Measurements from ENCODE around the gene ADAMTS2. TPM values are rescaled to one million over a fixed set of nuclear protein-coding genes. Genes with fewer than 3 reads are reported as not detected.
"Not testable (repeated sequence)": the region's sequence is repeated elsewhere in the genome, so short reads cannot be mapped to it uniquely, and the experiment has no call there.

ADAMTS2 gene
- total and polyA plus RNA-seq, 4 experiments from 2014 or later, result 0.07 TPM; not detected in 3

DNA sequence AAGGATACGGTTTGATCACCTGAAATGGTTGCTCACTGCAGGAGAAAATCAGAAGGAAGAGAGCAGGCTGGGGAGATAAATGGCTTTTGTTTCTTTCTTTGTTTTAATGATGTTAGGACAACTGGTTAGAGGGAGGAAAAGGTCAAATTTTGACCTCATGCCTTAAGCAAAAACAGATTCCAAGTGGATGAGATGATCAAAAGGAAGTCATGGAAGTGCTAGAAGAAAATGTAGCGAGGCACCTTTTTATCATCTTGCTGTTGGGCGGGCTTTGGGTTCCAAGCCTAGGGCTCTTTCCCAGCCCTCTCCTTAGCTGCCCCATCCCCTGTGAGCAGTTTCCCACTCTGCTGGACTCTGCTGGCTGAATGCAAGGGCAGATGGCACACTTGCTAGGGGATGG is 127.9 kb downstream of the ADAMTS2 start:
- H3K27me3 ChIP-seq (ENCODE audit: insufficient read depth, low read length), result no peaks in the 10 kb centered on the region

DNA sequence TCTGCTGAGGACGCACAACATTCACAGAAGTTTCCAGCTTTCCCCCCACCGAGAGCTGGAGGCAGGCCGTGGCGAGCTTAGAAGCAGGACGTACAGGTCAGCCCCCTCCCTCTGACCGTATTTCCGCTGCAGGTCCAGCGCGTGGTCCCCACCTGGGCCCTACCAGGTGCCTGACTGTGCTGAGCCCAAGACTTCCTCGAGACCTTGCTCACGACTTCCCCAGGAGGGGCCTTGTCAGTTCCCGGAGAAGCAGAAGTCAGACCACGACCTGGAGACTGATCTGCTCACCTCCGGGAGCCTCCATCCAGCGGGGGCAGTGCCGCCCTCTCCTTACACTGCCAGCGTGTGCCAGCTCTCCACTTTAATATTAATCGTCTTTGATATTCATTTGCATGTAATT is 128.9 kb downstream of the ADAMTS2 start:
- H3K4me3 Mint-ChIP-seq; intact Hi-C loops (cut with micrococcal nuclease); H3K4me3 ChIP-seq (ENCODE audit: low read length in 2 of 2); H3K27me3 ChIP-seq (ENCODE audit: insufficient read depth, low read length); H3K36me3 ChIP-seq (ENCODE audit: insufficient read depth, low read length); H3K36me3 Mint-ChIP-seq; DNase-seq; CTCF ChIA-PET (ENCODE audit: partially characterized antibody); H3K4me1 Mint-ChIP-seq; H3K27me3 Mint-ChIP-seq; H3K9me3 Mint-ChIP-seq; H3K9me3 ChIP-seq (ENCODE audit: control insufficient read depth in 1 of 2, low read length in 2 of 2); H3K4me1 ChIP-seq (ENCODE audit: insufficient read depth, low read length); H3K27ac ChIP-seq (ENCODE audit: low read depth, low read length); POLR2A ChIA-PET (ENCODE audit: partially characterized antibody); H3K27ac Mint-ChIP-seq: not testable (repeated sequence)

More for the DNA sequence above, 127.9 kb downstream of the ADAMTS2 start:
- Mint-ChIP-seq H3K4me1 (no peaks in the 10 kb centered on the region), H3K4me3 (no peak overlapping the region), H3K9me3 (peaks cover 0 to 1% (median 0%) of the 10 kb centered on the region in 8 donors), H3K36me3 (no peaks in the 10 kb centered on the region), H3K27me3 (peaks cover 0 to 5% of the 10 kb centered on the region in 2 donors), H3K27ac (no peak overlapping the region)
- DNase-seq, result no peak
- no peaks in the 10 kb centered on the region for H3K9me3 ChIP-seq (ENCODE audit: control insufficient read depth in 1 of 2, low read length in 2 of 2)
- intact Hi-C loops (cut with micrococcal nuclease), result no loop called here
- CTCF ChIA-PET (ENCODE audit: partially characterized antibody), result no interaction called here
- POLR2A ChIA-PET (ENCODE audit: partially characterized antibody), result no interaction called here
- H3K36me3 ChIP-seq (ENCODE audit: insufficient read depth, low read length), result no peaks in the 10 kb centered on the region
- no peaks in the 10 kb centered on the region for H3K4me1 ChIP-seq (ENCODE audit: insufficient read depth, low read length)
- H3K27ac ChIP-seq (ENCODE audit: low read depth, low read length), result no peak overlapping the region
- no peak overlapping the region for H3K4me3 ChIP-seq (ENCODE audit: low read length in 2 of 2)

DNA sequence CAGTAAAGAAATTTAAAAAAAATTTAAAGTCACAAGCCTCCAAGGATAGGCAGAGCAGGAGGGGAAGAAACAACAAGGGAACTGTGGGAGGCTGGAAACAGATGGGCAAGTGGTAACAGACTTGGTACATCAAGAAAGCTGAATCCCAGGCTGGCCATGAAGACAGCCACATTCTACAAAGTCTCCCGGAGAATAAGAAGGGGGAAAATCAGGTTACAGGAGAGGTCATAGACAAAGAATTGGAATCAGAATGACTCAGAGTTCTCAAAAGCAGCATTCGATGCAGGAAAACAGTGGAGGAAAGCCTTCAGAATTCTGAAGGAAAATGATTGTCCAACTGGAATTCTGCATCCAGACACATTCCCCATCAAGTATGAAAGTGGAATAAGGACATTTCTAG is 129.7 kb downstream of the ADAMTS2 start:
- Mint-ChIP-seq H3K36me3 (no peaks in the 10 kb centered on the region), H3K9me3 (peaks cover 0 to 1% (median 0%) of the 10 kb centered on the region in 8 donors), H3K4me1 (no peaks in the 10 kb centered on the region), H3K27ac (no peak overlapping the region), H3K27me3 (peaks cover 1 to 5% of the 10 kb centered on the region in 2 donors), H3K4me3 (no peak overlapping the region)
- Histone ChIP-seq H3K27ac (ENCODE audit: low read depth, low read length) (no peak overlapping the region), H3K27me3 (ENCODE audit: insufficient read depth, low read length) (no peaks in the 10 kb centered on the region), H3K9me3 (ENCODE audit: control insufficient read depth in 1 of 2, low read length in 2 of 2) (no peaks in the 10 kb centered on the region), H3K36me3 (ENCODE audit: insufficient read depth, low read length) (no peaks in the 10 kb centered on the region), H3K4me1 (ENCODE audit: insufficient read depth, low read length) (no peaks in the 10 kb centered on the region), H3K4me3 (ENCODE audit: low read length in 2 of 2) (no peak overlapping the region)
- intact Hi-C loops (cut with micrococcal nuclease), result no loop called here
- POLR2A ChIA-PET (ENCODE audit: partially characterized antibody), result no interaction called here
- CTCF ChIA-PET (ENCODE audit: partially characterized antibody), result no interaction called here
- no peak for DNase-seq

DNA sequence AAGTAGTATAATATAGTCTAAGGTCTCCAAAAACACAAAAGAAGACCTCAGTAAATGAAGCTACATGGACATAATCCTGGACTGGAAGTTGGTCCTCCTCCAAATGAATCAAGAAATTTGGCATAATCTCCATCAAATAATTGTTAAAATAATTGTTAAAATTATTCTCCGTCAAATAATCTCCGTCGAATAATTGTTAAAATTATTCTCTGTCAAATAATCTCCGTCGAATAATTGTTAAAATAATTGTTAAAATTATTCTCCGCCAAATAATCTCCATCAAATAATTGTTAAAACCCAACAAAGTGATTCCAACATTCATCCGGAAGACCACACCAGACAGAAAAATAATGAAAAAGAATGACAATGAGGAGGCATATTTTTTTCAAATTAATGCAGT is 130.6 kb downstream of the ADAMTS2 start:
- H3K27me3 Mint-ChIP-seq, result peaks cover 1 to 5% of the 10 kb centered on the region in 2 donors
- Histone ChIP-seq H3K9me3 (ENCODE audit: control insufficient read depth in 1 of 2, low read length in 2 of 2) (no peaks in the 10 kb centered on the region), H3K36me3 (ENCODE audit: insufficient read depth, low read length) (no peaks in the 10 kb centered on the region), H3K27ac (ENCODE audit: low read depth, low read length) (no peak overlapping the region), H3K4me3 (ENCODE audit: low read length in 2 of 2) (no peak overlapping the region), H3K27me3 (ENCODE audit: insufficient read depth, low read length) (no peaks in the 10 kb centered on the region), H3K4me1 (ENCODE audit: insufficient read depth, low read length) (no peaks in the 10 kb centered on the region)
- H3K9me3 Mint-ChIP-seq, result peaks cover 0 to 1% (median 0%) of the 10 kb centered on the region in 8 donors
- no peak overlapping the region for H3K27ac Mint-ChIP-seq
- DNase-seq, result no peak
- no peaks in the 10 kb centered on the region for H3K36me3 Mint-ChIP-seq
- CTCF ChIA-PET (ENCODE audit: partially characterized antibody), result no interaction called here
- POLR2A ChIA-PET (ENCODE audit: partially characterized antibody), result no interaction called here
- intact Hi-C loops (cut with micrococcal nuclease), result no loop called here
- no peak overlapping the region for H3K4me3 Mint-ChIP-seq
- no peaks in the 10 kb centered on the region for H3K4me1 Mint-ChIP-seq

DNA sequence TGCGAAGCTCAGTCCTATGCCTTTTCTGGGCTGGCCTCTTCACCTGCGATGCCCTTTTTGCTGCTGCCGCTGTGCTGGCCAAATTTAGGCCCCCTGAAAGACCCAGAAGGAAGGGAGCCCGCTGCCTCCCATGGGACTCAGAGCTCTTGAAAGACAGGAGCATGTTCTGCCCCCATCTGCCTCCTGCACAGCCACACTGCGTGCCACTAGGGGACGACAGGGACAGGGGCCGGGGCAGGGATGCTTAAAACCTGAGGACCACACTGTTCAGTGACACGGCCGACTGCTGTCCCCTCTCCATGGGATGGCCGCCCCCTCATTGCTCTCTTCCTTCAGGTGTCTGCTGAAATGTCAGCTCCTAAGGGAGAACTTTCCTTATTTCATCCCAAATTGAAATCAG is 132.4 kb downstream of the ADAMTS2 start:
- no peaks in the 10 kb centered on the region for H3K27me3 ChIP-seq (ENCODE audit: insufficient read depth, low read length)
- intact Hi-C loops (cut with micrococcal nuclease), result no loop called here
- H3K36me3 Mint-ChIP-seq, result no peaks in the 10 kb centered on the region
- H3K27ac Mint-ChIP-seq, result no peak overlapping the region
- no peak overlapping the region for H3K4me3 ChIP-seq (ENCODE audit: low read length in 2 of 2)
- H3K9me3 Mint-ChIP-seq, result peaks cover 0 to 1% (median 0%) of the 10 kb centered on the region in 8 donors
- H3K4me1 ChIP-seq (ENCODE audit: insufficient read depth, low read length), result no peaks in the 10 kb centered on the region
- H3K4me1 Mint-ChIP-seq, result no peaks in the 10 kb centered on the region
- no peak overlapping the region for H3K4me3 Mint-ChIP-seq
- peaks cover 1 to 2% of the 10 kb centered on the region in 2 donors for H3K27me3 Mint-ChIP-seq
- no peak for DNase-seq
- H3K36me3 ChIP-seq (ENCODE audit: insufficient read depth, low read length), result no peaks in the 10 kb centered on the region
- H3K27ac ChIP-seq (ENCODE audit: low read depth, low read length), result no peak overlapping the region
- POLR2A ChIA-PET (ENCODE audit: partially characterized antibody), result no interaction called here
- no peaks in the 10 kb centered on the region for H3K9me3 ChIP-seq (ENCODE audit: control insufficient read depth in 1 of 2, low read length in 2 of 2)
- CTCF ChIA-PET (ENCODE audit: partially characterized antibody), result no interaction called here

DNA sequence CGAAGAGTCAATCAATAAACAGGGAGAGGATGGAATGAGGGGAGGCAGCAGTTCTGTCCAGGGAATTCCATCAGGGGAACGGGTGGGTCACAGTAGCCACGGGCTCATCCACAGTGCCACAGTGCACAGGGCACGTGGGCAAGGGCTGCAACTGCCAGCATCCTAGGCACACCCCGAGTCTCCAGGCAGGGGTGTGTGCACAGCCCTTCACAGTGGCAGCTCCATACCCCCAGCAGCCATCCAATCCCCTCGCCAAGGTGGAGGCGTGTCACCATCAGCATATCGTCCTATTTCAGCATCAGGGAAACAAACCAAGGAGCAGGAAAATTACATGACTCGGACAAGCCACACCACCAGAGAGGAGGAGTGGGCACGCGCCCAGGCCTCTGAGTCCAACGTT is 133.6 kb downstream of the ADAMTS2 start:
- no peak for DNase-seq
- intact Hi-C loops (cut with micrococcal nuclease), result no loop called here
- ChIA-PET CTCF (ENCODE audit: partially characterized antibody) (no interaction called here), POLR2A (ENCODE audit: partially characterized antibody) (no interaction called here)
- Mint-ChIP-seq H3K4me3 (no peak overlapping the region), H3K36me3 (no peaks in the 10 kb centered on the region), H3K4me1 (no peaks in the 10 kb centered on the region), H3K27me3 (peaks cover 0 to 1% of the 10 kb centered on the region in 2 donors), H3K9me3 (peaks cover 0 to 1% (median 0%) of the 10 kb centered on the region in 8 donors), H3K27ac (no peak overlapping the region)
- no peak overlapping the region for H3K27ac ChIP-seq (ENCODE audit: low read depth, low read length)
- H3K27me3 ChIP-seq (ENCODE audit: insufficient read depth, low read length), result no peaks in the 10 kb centered on the region
- H3K9me3 ChIP-seq (ENCODE audit: control insufficient read depth in 1 of 2, low read length in 2 of 2), result no peaks in the 10 kb centered on the region
- H3K4me3 ChIP-seq (ENCODE audit: low read length in 2 of 2), result no peak overlapping the region
- H3K4me1 ChIP-seq (ENCODE audit: insufficient read depth, low read length), result no peaks in the 10 kb centered on the region
- no peaks in the 10 kb centered on the region for H3K36me3 ChIP-seq (ENCODE audit: insufficient read depth, low read length)

DNA sequence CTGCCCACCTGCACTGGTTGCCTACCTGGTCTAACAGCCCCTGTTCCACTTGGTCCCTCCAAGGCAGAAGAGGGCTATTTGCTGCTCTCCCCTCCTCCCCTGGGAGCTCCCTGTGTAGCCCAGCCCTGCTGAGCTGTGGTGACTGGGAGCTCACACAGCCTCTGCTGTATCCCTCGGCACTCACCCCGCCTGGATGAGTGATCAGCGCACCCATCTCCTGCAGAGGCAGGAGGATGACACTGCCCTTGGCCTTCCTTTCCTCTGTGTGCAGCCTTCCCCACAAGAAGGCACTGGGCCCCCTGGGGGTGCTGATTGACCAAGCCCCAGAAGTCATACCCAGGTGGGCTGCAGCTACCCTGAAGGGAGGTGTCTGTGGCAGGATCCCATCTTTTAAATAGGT is 134.2 kb downstream of the ADAMTS2 start:
- intact Hi-C loops (cut with micrococcal nuclease), result no loop called here
- H3K4me1 Mint-ChIP-seq, result no peaks in the 10 kb centered on the region
- ChIA-PET POLR2A (ENCODE audit: partially characterized antibody) (no interaction called here), CTCF (ENCODE audit: partially characterized antibody) (interaction anchor here (1.0 kb wide), 1 partner anchor 45 kb away, joined by 3 read pairs; no protein-coding TSS in a partner anchor)
- H3K36me3 Mint-ChIP-seq, result no peaks in the 10 kb centered on the region
- Histone ChIP-seq H3K36me3 (ENCODE audit: insufficient read depth, low read length) (no peaks in the 10 kb centered on the region), H3K4me1 (ENCODE audit: insufficient read depth, low read length) (no peaks in the 10 kb centered on the region), H3K27ac (ENCODE audit: low read depth, low read length) (no peak overlapping the region), H3K4me3 (ENCODE audit: low read length in 2 of 2) (no peak overlapping the region), H3K9me3 (ENCODE audit: control insufficient read depth in 1 of 2, low read length in 2 of 2) (no peaks in the 10 kb centered on the region), H3K27me3 (ENCODE audit: insufficient read depth, low read length) (no peaks in the 10 kb centered on the region)
- no peak for DNase-seq
- peaks cover 0 to 1% of the 10 kb centered on the region in 2 donors for H3K27me3 Mint-ChIP-seq
- H3K9me3 Mint-ChIP-seq, result peaks cover 0 to 1% (median 0%) of the 10 kb centered on the region in 8 donors
- no peak overlapping the region for H3K4me3 Mint-ChIP-seq
- no peak overlapping the region for H3K27ac Mint-ChIP-seq

DNA sequence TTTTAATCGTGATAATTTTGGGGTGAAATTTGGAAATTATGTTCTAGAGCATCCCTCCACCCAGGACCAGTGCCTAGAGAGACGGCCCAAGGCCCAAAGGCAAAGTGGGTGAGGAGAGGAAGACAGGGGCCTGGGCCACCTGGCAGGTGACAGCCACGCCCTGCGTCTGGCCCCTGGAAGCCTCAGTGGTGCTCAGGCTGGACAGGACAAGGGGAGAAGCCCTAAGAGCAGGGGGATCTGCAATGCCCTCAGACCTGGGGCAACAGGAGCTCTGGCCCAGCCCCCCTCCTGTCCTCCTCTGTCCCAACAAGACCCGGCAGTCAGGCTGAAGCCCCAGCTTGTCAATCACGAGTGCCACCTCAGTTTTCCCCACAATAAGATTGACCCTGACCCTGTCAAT is 134.8 kb downstream of the ADAMTS2 start:
- Mint-ChIP-seq H3K27me3 (peaks cover 0 to 1% of the 10 kb centered on the region in 2 donors), H3K4me3 (no peak overlapping the region), H3K4me1 (no peaks in the 10 kb centered on the region), H3K27ac (no peak overlapping the region), H3K36me3 (no peaks in the 10 kb centered on the region), H3K9me3 (peaks cover 0 to 1% (median 0%) of the 10 kb centered on the region in 8 donors)
- ChIA-PET CTCF (ENCODE audit: partially characterized antibody) (interaction anchor here (1.0 kb wide), 1 partner anchor 44 kb away, joined by 3 read pairs; no protein-coding TSS in a partner anchor), POLR2A (ENCODE audit: partially characterized antibody) (no interaction called here)
- Histone ChIP-seq H3K9me3 (ENCODE audit: control insufficient read depth in 1 of 2, low read length in 2 of 2) (no peaks in the 10 kb centered on the region), H3K27me3 (ENCODE audit: insufficient read depth, low read length) (no peaks in the 10 kb centered on the region), H3K4me3 (ENCODE audit: low read length in 2 of 2) (no peak overlapping the region), H3K27ac (ENCODE audit: low read depth, low read length) (no peak overlapping the region), H3K36me3 (ENCODE audit: insufficient read depth, low read length) (no peaks in the 10 kb centered on the region), H3K4me1 (ENCODE audit: insufficient read depth, low read length) (no peaks in the 10 kb centered on the region)
- DNase-seq, result no peak
- intact Hi-C loops (cut with micrococcal nuclease), result no loop called here

Data from CD4-positive, alpha-beta memory T cell (primary cell).